ENCODE data around the gene PCBP4. TPM values are rescaled to one million over a fixed set of nuclear protein-coding genes. Genes with fewer than 3 reads are reported as not detected.
A peak's percentile ranks its signal among the peaks of the same experiment; 100 is the strongest.

Gene PCBP4
- total RNA-seq: 10 to 100 TPM; 29.7 to 43.1 TPM
- polyA plus RNA-seq (ENCODE audit: insufficient read length in 6 of 6): 10 to 100 TPM; 38.8 to 58.0 (median 49.8) TPM
- long read RNA-seq, donor 1, partial matches to known transcripts: 0 of 1 reads
- long read RNA-seq, donor 1, other reads (novel, unspliced or antisense): 0 of 1 reads
- long read RNA-seq, donor 2, partial matches to known transcripts: 46 of 94 reads
- long read RNA-seq, donor 2, other reads (novel, unspliced or antisense): 45 of 94 reads
- long read RNA-seq, donor 3: 0 reads
- long read RNA-seq, donor 4, transcript PCBP4-202 (13 exons, 2,015 nt): major isoform, 8 of 15 reads
- long read RNA-seq, donor 4, partial matches to known transcripts: 4 of 15 reads
- long read RNA-seq, donor 4, other reads (novel, unspliced or antisense): 3 of 15 reads
- long read RNA-seq, donor 5, partial matches to known transcripts: 0 of 2 reads
- long read RNA-seq, donor 5, other reads (novel, unspliced or antisense): 0 of 2 reads
- long read RNA-seq, donor 6, partial matches to known transcripts: 0 of 2 reads
- long read RNA-seq, donor 6, other reads (novel, unspliced or antisense): 0 of 2 reads
- long read RNA-seq, donor 7, partial matches to known transcripts: 6 of 9 reads
- long read RNA-seq, donor 7, other reads (novel, unspliced or antisense): 0 of 9 reads
- long read RNA-seq, donor 8, partial matches to known transcripts: 0 of 4 reads
- long read RNA-seq, donor 8, other reads (novel, unspliced or antisense): 0 of 4 reads
- long read RNA-seq, donor 9: 0 reads
- long read RNA-seq, donor 10, partial matches to known transcripts: 0 of 16 reads
- long read RNA-seq, donor 10, other reads (novel, unspliced or antisense): 11 of 16 reads
- long read RNA-seq, donor 11, transcript PCBP4-202 (13 exons, 2,015 nt): major isoform, 10 of 31 reads
- long read RNA-seq, donor 11, partial matches to known transcripts: 21 of 31 reads
- long read RNA-seq, donor 11, other reads (novel, unspliced or antisense): 0 of 31 reads
- long read RNA-seq, donor 12: 0 reads

- H3K27ac ChIP-seq: peak within 1 kb of the TSS; percentile 82 to 85
- DNase-seq: peak; percentile 59 to 88 (median 66)
- peaks cover 0 to 28% of the 10 kb centered on the region in 2 donors for H3K27me3 ChIP-seq
- peak within 1 kb of the TSS; percentile 53 to 64 for H3K4me3 ChIP-seq
- TF ChIP-seq CTCF (IDR thresholded peaks at IDR 0.05): no peak
- no peaks in the 10 kb centered on the region for H3K36me3 ChIP-seq
- H3K9me3 ChIP-seq: no peaks in the 10 kb centered on the region
- ATAC-seq: peak; percentile 75
- peaks cover 6 to 28% of the 10 kb centered on the region in 2 donors for H3K4me1 ChIP-seq
- intact Hi-C loops (cut with DNase I): no loop called here
These were observed at the start of gene PCBP4 for GRCh38 chr3:51967384-51968169. TSS of gene PCBP4 (minus strand) at chr3:51967454. CDS start at chr3:51961240, 6,214 bp downstream.

- no peaks in the 10 kb centered on the region for H3K4me1 ChIP-seq
- H3K27ac ChIP-seq: no peak overlapping the region
- no peak for DNase-seq
- TF ChIP-seq CTCF (IDR thresholded peaks at IDR 0.05): no peak
- no peak overlapping the region for H3K4me3 ChIP-seq
- intact Hi-C loops (cut with DNase I): no loop called here
- H3K27me3 ChIP-seq: no peaks in the 10 kb centered on the region
- ATAC-seq: no peak
- H3K36me3 ChIP-seq: no peaks in the 10 kb centered on the region
- no peaks in the 10 kb centered on the region for H3K9me3 ChIP-seq
These were observed 48.4 kb upstream of the PCBP4 start for GRCh38 chr3:52015438-52016228.

GRCh38 chr3:52014613-52015012 lies 47.4 kb upstream of the PCBP4 start:
- Histone ChIP-seq H3K36me3 (no peaks in the 10 kb centered on the region), H3K27ac (no peak overlapping the region), H3K4me1 (no peaks in the 10 kb centered on the region), H3K4me3 (no peak overlapping the region), H3K9me3 (no peaks in the 10 kb centered on the region), H3K27me3 (no peaks in the 10 kb centered on the region)
- intact Hi-C loops (cut with DNase I): no loop called here
- no peak for TF ChIP-seq CTCF (IDR thresholded peaks at IDR 0.05)
- DNase-seq (no peak), ATAC-seq (no peak)

- intact Hi-C loops (cut with DNase I): no loop called here
- DNase-seq (no peak), ATAC-seq (no peak)
- Histone ChIP-seq H3K27ac (no peak overlapping the region), H3K27me3 (no peaks in the 10 kb centered on the region), H3K36me3 (no peaks in the 10 kb centered on the region), H3K4me3 (no peak overlapping the region), H3K4me1 (no peaks in the 10 kb centered on the region), H3K9me3 (no peaks in the 10 kb centered on the region)
- TF ChIP-seq CTCF (IDR thresholded peaks at IDR 0.05): no peak
These were observed 46.7 kb upstream of the PCBP4 start for GRCh38 chr3:52013802-52014598.

Measured in left lung (tissue), 14 donors.